Activated B cell treated with CpG ODN at 0.5 μM for 24 hours (primary cell): Measurements from ENCODE around the gene FXR2. TPM values are rescaled to one million over a fixed set of nuclear protein-coding genes. Genes with fewer than 3 reads are reported as not detected.

Experiments
- ATAC-seq: fragments of 200-7000 bp; cut with Tn5 transposase; one replicate; pipeline ENCODE4 v1.10.0; 2021; ENCODE audit warnings: low read depth, mild to moderate bottlenecking, moderate library complexity
- CTCF ChIA-PET: fragments of 350-600 bp; sonication (Branson Sonifier 250); formaldehyde crosslinking; loops from one replicate; lab custom pipeline; 2021; ENCODE audit warnings: antibody characterized with exemption; lab: Charles Lee
- POLR2A ChIA-PET: fragments of 350-600 bp; sonication (Branson Sonifier 250); formaldehyde crosslinking; loops from one replicate; lab custom pipeline; 2021; ENCODE audit warnings: antibody characterized with exemption; lab: Charles Lee
- DNase-seq: peaks from one replicate; pipeline ENCODE4 v3.0.0; 2022
- H3K27ac Mint-ChIP-seq: one replicate; pipeline ENCODE4 v1.8.0; 2020; ENCODE audit warnings: mixed read lengths
- H3K27me3 Mint-ChIP-seq: one replicate; pipeline ENCODE4 v1.8.0; 2021; ENCODE audit warnings: mixed read lengths
- H3K36me3 Mint-ChIP-seq: one replicate; pipeline ENCODE4 v1.8.0; 2021; ENCODE audit warnings: low read depth, mixed read lengths
- H3K4me1 Mint-ChIP-seq: one replicate; pipeline ENCODE4 v1.8.0; 2021; ENCODE audit warnings: mixed read lengths
- H3K4me3 Mint-ChIP-seq: one replicate; pipeline ENCODE4 v1.8.0; 2020; ENCODE audit warnings: mild to moderate bottlenecking, mixed read lengths
- H3K9me3 Mint-ChIP-seq: one replicate; pipeline ENCODE4 v1.8.0; 2020; ENCODE audit warnings: mixed read lengths
- CTCF ChIP-seq: fragments of 200-600 bp; IDR thresholded peaks from one replicate; pipeline ENCODE4 v1.8.0; 2022; ENCODE audit warnings: antibody characterized with exemption, mild to moderate bottlenecking
- intact Hi-C: fragments of 100-400 bp; cut with micrococcal nuclease; formaldehyde crosslinking; loops from one replicate; pipeline ENCODE4 v1.15.1; 2024
- total RNA-seq: library from RNA; stranded (reverse); gene quantifications from 2 replicates; pipeline ENCODE4 v1.2.3, GENCODE V29; 2022

Gene FXR2
- total RNA-seq, 1 donor from 2014 or later: 32.4 TPM

- ChIA-PET CTCF (interaction anchor here (1.6 kb wide), 1 partner anchor 20 kb away, joined by 4 read pairs; no protein-coding TSS in a partner anchor), POLR2A (interaction anchor here (0.6 to 1.0 kb wide), 2 partner anchors 33 to 54 kb away, joined by 4 read pairs; no protein-coding TSS in a partner anchor)
- Mint-ChIP-seq H3K27ac (no peak overlapping the region), H3K4me1 (peaks cover 23% of the 10 kb centered on the region), H3K36me3 (no peaks in the 10 kb centered on the region), H3K9me3 (no peaks in the 10 kb centered on the region), H3K4me3 (no peak overlapping the region), H3K27me3 (peaks cover 31% of the 10 kb centered on the region)
- intact Hi-C loops: no loop called here
- no peak for TF ChIP-seq CTCF
- ATAC-seq: no peak
- DNase-seq: no peak
Measured at GRCh38 chr17:7652388-7653356, 38.0 kb upstream of the FXR2 start.

- TF ChIP-seq CTCF: no peak
- no peak for DNase-seq
- peaks cover 23% of the 10 kb centered on the region for H3K4me1 Mint-ChIP-seq
- CTCF ChIA-PET: interaction anchor here (1.2 to 2.1 kb wide), 4 partner anchors 19 to 338 kb away, joined by 3 to 8 read pairs (median 4); partner anchors contain the start of gene TP53
- no peak for ATAC-seq
- peak overlapping the region; percentile 32 for H3K4me3 Mint-ChIP-seq
- H3K36me3 Mint-ChIP-seq: no peaks in the 10 kb centered on the region
- POLR2A ChIA-PET: interaction anchor here (0.6 to 2.2 kb wide), 5 partner anchors 23 to 66 kb away, joined by 3 to 46 read pairs (median 4); partner anchors contain the start of genes TP53 and WRAP53
- H3K9me3 Mint-ChIP-seq: no peaks in the 10 kb centered on the region
- peaks cover 35% of the 10 kb centered on the region for H3K27me3 Mint-ChIP-seq
- intact Hi-C loops: no loop called here
- no peak overlapping the region for H3K27ac Mint-ChIP-seq
Measured at GRCh38 chr17:7651665-7652387, 37.1 kb upstream of the FXR2 start.

DNA sequence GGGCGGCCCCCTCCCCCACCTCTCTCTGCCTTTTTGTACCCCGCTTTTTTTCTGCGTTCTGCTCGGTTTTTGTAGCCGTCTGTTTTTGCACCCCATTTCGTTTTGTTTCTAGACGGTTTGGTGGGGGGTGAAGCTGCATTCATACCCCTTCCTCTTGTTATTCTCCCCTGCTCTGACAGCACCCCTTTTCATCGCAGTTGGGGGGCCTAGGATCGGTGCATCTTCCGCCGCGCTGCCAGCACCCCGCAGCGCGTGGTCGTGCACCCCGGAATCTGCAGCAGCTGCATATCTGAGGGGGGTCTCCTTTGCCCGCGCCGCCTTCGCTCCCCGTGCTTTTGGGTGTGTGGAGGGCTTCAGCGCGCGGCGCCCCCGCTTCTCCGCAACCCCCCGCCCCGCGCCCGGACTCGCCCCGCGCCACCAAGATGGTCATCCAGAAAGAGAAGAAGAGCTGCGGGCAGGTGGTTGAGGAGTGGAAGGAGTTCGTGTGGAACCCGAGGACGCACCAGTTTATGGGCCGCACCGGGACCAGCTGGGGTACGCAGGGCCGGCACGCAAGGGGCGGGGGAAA lies 36.5 kb upstream of the FXR2 start:
- H3K4me3 Mint-ChIP-seq: peak overlapping the region; percentile 80
- peaks cover 40% of the 10 kb centered on the region for H3K27me3 Mint-ChIP-seq
- no peak for TF ChIP-seq CTCF
- no peaks in the 10 kb centered on the region for H3K36me3 Mint-ChIP-seq
- intact Hi-C loops: no loop called here
- DNase-seq (no peak), ATAC-seq (no peak)
- H3K4me1 Mint-ChIP-seq: peaks cover 23% of the 10 kb centered on the region
- CTCF ChIA-PET: interaction anchor here (1.2 to 2.1 kb wide), 3 partner anchors 19 to 339 kb away, joined by 3 to 8 read pairs (median 4); partner anchors contain the start of gene TP53
- H3K27ac Mint-ChIP-seq: no peak overlapping the region
- POLR2A ChIA-PET: interaction anchor here (0.6 to 2.2 kb wide), 8 partner anchors 22 to 80 kb away, joined by 3 to 46 read pairs (median 4); partner anchors contain the start of genes FXR2, MPDU1, SAT2 and TP53
- no peaks in the 10 kb centered on the region for H3K9me3 Mint-ChIP-seq

- peaks cover 42% of the 10 kb centered on the region for H3K27me3 Mint-ChIP-seq
- POLR2A ChIA-PET: interaction anchor here (0.6 to 2.2 kb wide), 13 partner anchors 9 to 647 kb away, joined by 3 to 46 read pairs (median 3); partner anchors contain the start of genes FXR2, MPDU1, SAT2 and SHBG
- H3K4me1 Mint-ChIP-seq: peaks cover 23% of the 10 kb centered on the region
- H3K4me3 Mint-ChIP-seq: peak within 1 kb of the TSS; percentile 84
- DNase-seq (peak; percentile 55), ATAC-seq (peak; percentile 85)
- intact Hi-C loops: loop anchor here (1.0 kb wide), 2 partner anchors 35 to 37 kb away; partner anchors contain the start of gene TP53
- no peak for TF ChIP-seq CTCF
- no peaks in the 10 kb centered on the region for H3K36me3 Mint-ChIP-seq
- CTCF ChIA-PET: interaction anchor here (1.2 to 2.1 kb wide), 3 partner anchors 18 to 339 kb away, joined by 3 to 8 read pairs (median 4); partner anchors contain the start of gene TP53
- H3K27ac Mint-ChIP-seq: no peak within 1 kb of the TSS
- H3K9me3 Mint-ChIP-seq: no peaks in the 10 kb centered on the region
Measured at GRCh38 chr17:7650509-7651096, 35.9 kb upstream of the FXR2 start, which contains the start of gene ATP1B2. TSS of gene ATP1B2 (plus strand) at chr17:7650926. CDS start at chr17:7651519, 593 bp downstream.
